Fibroblast of peridontal ligament (primary cell): ENCODE results near the gene FMOD.

Experiments
- DNase-seq: peaks from one replicate; pipeline ENCODE4 v3.0.0-alpha.2; 2010; ENCODE audit errors: extremely low read depth

The FMOD gene

GRCh38 chr1:203351037-203351625 is at the start of gene FMOD:
FMOD (minus strand) TSS chr1:203351122; CDS start chr1:203348270, 2,852 bp downstream.
- DNase-seq, result peak; percentile 78

- DNase-seq, result no peak
Measured at GRCh38 chr1:203396595-203397194, 45.8 kb upstream of the FMOD start.

- DNase-seq, result peak; percentile 35
Measured at GRCh38 chr1:203395751-203396150, 44.8 kb upstream of the FMOD start.

GRCh38 chr1:203390298-203390697 is 39.4 kb upstream of the FMOD start:
- no peak for DNase-seq

GRCh38 chr1:203388683-203389082 is 37.8 kb upstream of the FMOD start:
- no peak for DNase-seq

GRCh38 chr1:203382026-203382425 is 31.1 kb upstream of the FMOD start:
- DNase-seq, result no peak

- DNase-seq, result no peak
Measured at GRCh38 chr1:203381151-203381751, 30.3 kb upstream of the FMOD start.

- no peak for DNase-seq
Measured at GRCh38 chr1:203380420-203381150, 29.7 kb upstream of the FMOD start.

- no peak for DNase-seq
Measured at GRCh38 chr1:203379825-203380224, 28.9 kb upstream of the FMOD start.

- no peak for DNase-seq
Measured at GRCh38 chr1:203378556-203379245, 27.8 kb upstream of the FMOD start.

GRCh38 chr1:203373991-203374390 is 23.1 kb upstream of the FMOD start:
- no peak for DNase-seq

- no peak for DNase-seq
Measured at GRCh38 chr1:203373002-203373401, 22.1 kb upstream of the FMOD start.

GRCh38 chr1:203371288-203371687 is 20.4 kb upstream of the FMOD start:
- DNase-seq, result no peak

GRCh38 chr1:203369666-203370065 is 18.7 kb upstream of the FMOD start:
- no peak for DNase-seq

GRCh38 chr1:203368624-203369451 is 17.9 kb upstream of the FMOD start:
- DNase-seq, result peak; percentile 90

GRCh38 chr1:203367057-203367456 is 16.1 kb upstream of the FMOD start:
- no peak for DNase-seq

- DNase-seq, result peak; percentile 48
Measured at GRCh38 chr1:203366476-203366875, 15.6 kb upstream of the FMOD start.

GRCh38 chr1:203364806-203365205 is 13.9 kb upstream of the FMOD start:
- DNase-seq, result no peak

GRCh38 chr1:203364094-203364801 is 13.3 kb upstream of the FMOD start:
- no peak for DNase-seq

- peak; percentile 41 for DNase-seq
Measured at GRCh38 chr1:203362720-203363025, 11.8 kb upstream of the FMOD start.
